HCT116 (cell line): ENCODE results near the gene XPO4. TPM values are rescaled to one million over a fixed set of nuclear protein-coding genes. Genes with fewer than 3 reads are reported as not detected.

Experiments used
- ATAC-seq: fragments of 200-7000 bp; cut with Tn5 transposase; 2 replicates; pipeline ENCODE4 v1.9.1; 2020; ENCODE audit warnings: mild to moderate bottlenecking, moderate library complexity
- BruUV-seq: library from RNA; stranded (reverse); fragments of 400-500 nt; replicated peaks from 2 replicates; lab custom pipeline; 2021; lab: Mats Ljungman, UMichigan
- CTCF ChIA-PET: fragments of 300-600 bp; sonication (Branson Sonifier 250); formaldehyde crosslinking; loops from one replicate; lab custom pipeline; 2021; ENCODE audit warnings: antibody characterized with exemption; lab: Charles Lee
- POLR2A ChIA-PET: fragments of 300-600, 350-600 bp; sonication (Branson Sonifier 250); formaldehyde crosslinking; loops from one replicate; lab custom pipeline; 2021; ENCODE audit warnings: antibody characterized with exemption; lab: Charles Lee
- RAD21 ChIA-PET, 2 experiments: fragments of 300-600 bp; sonication (Branson Sonifier 250); formaldehyde crosslinking; loops; one replicate each; lab custom pipeline; 2023; ENCODE audit warnings: low total read pairs in 2 of 2; ENCODE audit not compliant: uncharacterized antibody in 2 of 2, unreplicated experiment in 2 of 2, low non-redundant PET in 1 of 2; lab: Charles Lee
- DNase-seq: peaks from one replicate; pipeline ENCODE4 v3.0.0-alpha.2; 2010; ENCODE audit warnings: low read depth, low spot score
- H2AFZ ChIP-seq: fragments of 200-600 bp; shearing (Covaris generic), sonication (generic); 2 replicates; pipeline ENCODE4 v1.6.1; 2017; ENCODE audit warnings: low read depth, mixed run types, mixed read lengths, antibody characterized with exemption, low read length; ENCODE audit not compliant: poor library complexity, severe bottlenecking
- H3K27ac ChIP-seq: 2 replicates; pipeline ENCODE4 v1.5.1; 2012; ENCODE audit warnings: low read depth, low read length
- H3K27me3 ChIP-seq: fragments of 200-600 bp; sonication (generic); 2 replicates; pipeline ENCODE4 v1.6.1; 2016; ENCODE audit warnings: mixed run types, low read length, mixed read lengths; ENCODE audit not compliant: insufficient read depth
- H3K36me3 ChIP-seq, 2 experiments: fragments of 200-500 bp in 1 of 2; fragments of 200-600 bp in 1 of 2; sonication (Bioruptor generic) in 1 of 2; sonication (generic) in 1 of 2; 2 replicates each; pipeline versions ENCODE4 v1.5.1 to v1.6.1; 2014 to 2016; ENCODE audit warnings: low read length in 2 of 2, inconsistent platforms in 1 of 2, mixed read lengths in 1 of 2, mixed run types in 1 of 2; ENCODE audit not compliant: insufficient read depth in 2 of 2, control insufficient read depth in 1 of 2
- H3K4me1 ChIP-seq, 2 experiments: fragments of 200-600 bp in 1 of 2; sonication (generic) in 1 of 2; 2 replicates each; pipeline versions ENCODE4 v1.5.1 to v1.6.1; 2012 to 2017; ENCODE audit warnings: low read length in 2 of 2, inconsistent platforms in 1 of 2, mild to moderate bottlenecking in 1 of 2, mixed read lengths in 1 of 2, mixed run types in 1 of 2, moderate library complexity in 1 of 2; ENCODE audit not compliant: insufficient read depth in 2 of 2, control insufficient read depth in 1 of 2
- H3K4me2 ChIP-seq: fragments of 200-600 bp; sonication (generic); 2 replicates; pipeline ENCODE4 v1.6.1; 2017; ENCODE audit warnings: mixed run types, low read length, mixed read lengths
- H3K4me3 ChIP-seq, 2 experiments: fragments of 200-600 bp in 1 of 2; sonication (generic) in 1 of 2; replicated peaks in 1 of 2; 2 replicates each; pipeline ENCODE4 v1.5.1; 2011 to 2016; ENCODE audit warnings: low read length in 2 of 2, control low read depth in 1 of 2, low read depth in 1 of 2, mild to moderate bottlenecking in 1 of 2, mixed read lengths in 1 of 2, mixed run types in 1 of 2
- H3K79me2 ChIP-seq: fragments of 200-600 bp; sonication (generic); 2 replicates; pipeline ENCODE4 v1.6.1; 2017; ENCODE audit warnings: mild to moderate bottlenecking, mixed run types, low read length, moderate library complexity, mixed read lengths; ENCODE audit not compliant: insufficient read depth
- H3K9ac ChIP-seq: fragments of 200-600 bp; sonication (generic); 2 replicates; pipeline ENCODE4 v1.6.1; 2016; ENCODE audit warnings: low read length, mixed read lengths
- H3K9me2 ChIP-seq: fragments of 200-600 bp; sonication (generic), shearing (Covaris generic); 2 replicates; pipeline ENCODE4 v1.6.1; 2017; ENCODE audit warnings: mixed run types, mild to moderate bottlenecking, moderate library complexity; ENCODE audit not compliant: insufficient read depth
- H3K9me3 ChIP-seq, 2 experiments: fragments of 200-500 bp in 1 of 2; fragments of 200-600 bp in 1 of 2; sonication (Bioruptor generic) in 1 of 2; sonication (generic) in 1 of 2; 2 replicates each; pipeline ENCODE4 v1.6.1; 2014 to 2017; ENCODE audit warnings: low read length in 2 of 2, mixed read lengths in 2 of 2, inconsistent platforms in 1 of 2, low read depth in 1 of 2, mild to moderate bottlenecking in 1 of 2, mixed run types in 1 of 2, moderate library complexity in 1 of 2; ENCODE audit not compliant: control insufficient read depth in 1 of 2, insufficient read depth in 1 of 2
- H4K20me1 ChIP-seq: fragments of 200-600 bp; sonication (generic), shearing (Covaris generic); 2 replicates; pipeline ENCODE4 v1.6.1; 2017; ENCODE audit warnings: mixed run types, mild to moderate bottlenecking, moderate library complexity; ENCODE audit not compliant: insufficient read depth
- CEBPB ChIP-seq: IDR thresholded peaks from 2 replicates; pipeline ENCODE4 v1.6.1; 2012; ENCODE audit warnings: low read depth
- EGR1 ChIP-seq: IDR thresholded peaks from 2 replicates; pipeline ENCODE4 v1.6.1; 2012; ENCODE audit warnings: low read depth
- EZH2 ChIP-seq: fragments of 200-600 bp; sonication (generic); IDR thresholded peaks from 2 replicates; pipeline ENCODE4 v1.6.1; 2017; ENCODE audit warnings: antibody characterized with exemption, mixed run types
- EZH2phosphoT487 ChIP-seq: fragments of 200-600 bp; IDR thresholded peaks from 2 replicates; pipeline ENCODE4 v1.6.1; 2018; ENCODE audit warnings: antibody characterized with exemption, borderline replicate concordance
- JUND ChIP-seq: IDR thresholded peaks from 2 replicates; pipeline ENCODE4 v1.6.1; 2012
- SIN3A ChIP-seq: IDR thresholded peaks from 2 replicates; pipeline ENCODE4 v1.6.1; 2012; ENCODE audit warnings: low read depth
- SP1 ChIP-seq: IDR thresholded peaks from 2 replicates; pipeline ENCODE4 v1.6.1; 2012; ENCODE audit warnings: low read depth
- SRF ChIP-seq: IDR thresholded peaks from 2 replicates; pipeline ENCODE4 v1.6.1; 2012; ENCODE audit warnings: low read depth
- intact Hi-C: fragments of 100-400 bp; cut with micrococcal nuclease; formaldehyde crosslinking; loops from 2 replicates; pipeline ENCODE4 v1.10.0; 2022
- total RNA-seq: library from RNA; stranded (reverse); gene quantifications from one replicate; pipeline ENCODE4 v1.2.1, GENCODE V29; 2021; ENCODE audit not compliant: unreplicated experiment
- TF ChIP-seq, protein P1 (sequence below): IDR thresholded peaks from 2 replicates; pipeline ENCODE4 v1.6.1; 2012; ENCODE audit warnings: low read depth
- TF ChIP-seq, protein P2 (sequence below), 3 experiments: fragments of 200-600 bp in 1 of 3; sonication (generic) in 1 of 3; IDR thresholded peaks in 2 of 3; conservative IDR thresholded peaks in 1 of 3; 2 replicates each; pipeline ENCODE4 v1.5.1; 2012 to 2017; ENCODE audit warnings: low read depth in 2 of 3, low read length in 2 of 3, antibody characterized with exemption in 1 of 3, borderline replicate concordance in 1 of 3, control low read depth in 1 of 3, mild to moderate bottlenecking in 1 of 3, mixed read lengths in 1 of 3, mixed run types in 1 of 3, moderate library complexity in 1 of 3; ENCODE audit not compliant: insufficient read depth in 1 of 3
- TF ChIP-seq, protein P3 (sequence below): IDR thresholded peaks from 2 replicates; pipeline ENCODE4 v1.6.1; 2012
- TF ChIP-seq, protein P4 (sequence below): IDR thresholded peaks from 2 replicates; pipeline ENCODE4 v1.6.1; 2011; ENCODE audit warnings: mild to moderate bottlenecking, low read length, moderate library complexity; ENCODE audit not compliant: insufficient replicate concordance; ENCODE audit errors: extremely low read depth
- TF ChIP-seq, protein P5 (sequence below): IDR thresholded peaks from 2 replicates; pipeline ENCODE4 v1.6.1; 2012

Gene XPO4
- total RNA-seq, 1 experiment from 2014 or later: 29.7 TPM

DNA sequence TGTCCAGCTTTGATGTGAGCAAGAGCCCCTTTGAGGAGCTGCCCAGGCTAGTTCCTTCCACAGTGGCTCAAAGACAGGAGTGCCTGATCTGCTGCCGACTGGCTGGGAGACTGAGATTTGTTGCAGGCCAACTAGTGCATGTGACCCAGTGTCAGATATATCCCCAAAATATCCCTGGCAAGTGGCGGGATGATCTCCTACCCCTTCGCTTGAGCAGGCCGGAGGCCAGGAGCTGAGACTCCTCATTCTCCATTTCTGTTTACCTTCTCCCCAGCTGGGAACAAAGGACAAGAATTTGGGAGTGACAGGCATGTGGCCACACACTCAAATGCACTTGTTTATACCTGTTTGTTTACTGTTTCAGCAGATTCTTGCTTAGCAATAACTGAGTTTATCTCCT is 37.1 kb upstream of the XPO4 start:
- Histone ChIP-seq H3K79me2 (no peaks in the 10 kb centered on the region), H3K9me3 (no peaks in the 10 kb centered on the region), H3K4me3 (no peak overlapping the region), H3K36me3 (no peaks in the 10 kb centered on the region), H2AFZ (no peak overlapping the region), H3K9me2 (no peaks in the 10 kb centered on the region), H3K27me3 (no peaks in the 10 kb centered on the region), H3K4me1 (peaks cover 0 to 8% of the 10 kb centered on the region in 2 experiments; a peak in 2 of 4 replicates), H4K20me1 (no peaks in the 10 kb centered on the region), H3K27ac (no peak overlapping the region), H3K4me2 (no peak overlapping the region), H3K9ac (no peak overlapping the region)
- ATAC-seq (no peak), DNase-seq (no peak)
- ChIA-PET CTCF (no interaction called here), RAD21 (no interaction called here), POLR2A (no interaction called here)
- no TSS peak for BruUV-seq
- no peak for TF ChIP-seq CEBPB
- TF ChIP-seq, protein P1, sequence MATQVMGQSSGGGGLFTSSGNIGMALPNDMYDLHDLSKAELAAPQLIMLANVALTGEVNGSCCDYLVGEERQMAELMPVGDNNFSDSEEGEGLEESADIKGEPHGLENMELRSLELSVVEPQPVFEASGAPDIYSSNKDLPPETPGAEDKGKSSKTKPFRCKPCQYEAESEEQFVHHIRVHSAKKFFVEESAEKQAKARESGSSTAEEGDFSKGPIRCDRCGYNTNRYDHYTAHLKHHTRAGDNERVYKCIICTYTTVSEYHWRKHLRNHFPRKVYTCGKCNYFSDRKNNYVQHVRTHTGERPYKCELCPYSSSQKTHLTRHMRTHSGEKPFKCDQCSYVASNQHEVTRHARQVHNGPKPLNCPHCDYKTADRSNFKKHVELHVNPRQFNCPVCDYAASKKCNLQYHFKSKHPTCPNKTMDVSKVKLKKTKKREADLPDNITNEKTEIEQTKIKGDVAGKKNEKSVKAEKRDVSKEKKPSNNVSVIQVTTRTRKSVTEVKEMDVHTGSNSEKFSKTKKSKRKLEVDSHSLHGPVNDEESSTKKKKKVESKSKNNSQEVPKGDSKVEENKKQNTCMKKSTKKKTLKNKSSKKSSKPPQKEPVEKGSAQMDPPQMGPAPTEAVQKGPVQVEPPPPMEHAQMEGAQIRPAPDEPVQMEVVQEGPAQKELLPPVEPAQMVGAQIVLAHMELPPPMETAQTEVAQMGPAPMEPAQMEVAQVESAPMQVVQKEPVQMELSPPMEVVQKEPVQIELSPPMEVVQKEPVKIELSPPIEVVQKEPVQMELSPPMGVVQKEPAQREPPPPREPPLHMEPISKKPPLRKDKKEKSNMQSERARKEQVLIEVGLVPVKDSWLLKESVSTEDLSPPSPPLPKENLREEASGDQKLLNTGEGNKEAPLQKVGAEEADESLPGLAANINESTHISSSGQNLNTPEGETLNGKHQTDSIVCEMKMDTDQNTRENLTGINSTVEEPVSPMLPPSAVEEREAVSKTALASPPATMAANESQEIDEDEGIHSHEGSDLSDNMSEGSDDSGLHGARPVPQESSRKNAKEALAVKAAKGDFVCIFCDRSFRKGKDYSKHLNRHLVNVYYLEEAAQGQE: no peak
- TF ChIP-seq SRF: no peak
- TF ChIP-seq EZH2: no peak
- TF ChIP-seq, protein P2, sequence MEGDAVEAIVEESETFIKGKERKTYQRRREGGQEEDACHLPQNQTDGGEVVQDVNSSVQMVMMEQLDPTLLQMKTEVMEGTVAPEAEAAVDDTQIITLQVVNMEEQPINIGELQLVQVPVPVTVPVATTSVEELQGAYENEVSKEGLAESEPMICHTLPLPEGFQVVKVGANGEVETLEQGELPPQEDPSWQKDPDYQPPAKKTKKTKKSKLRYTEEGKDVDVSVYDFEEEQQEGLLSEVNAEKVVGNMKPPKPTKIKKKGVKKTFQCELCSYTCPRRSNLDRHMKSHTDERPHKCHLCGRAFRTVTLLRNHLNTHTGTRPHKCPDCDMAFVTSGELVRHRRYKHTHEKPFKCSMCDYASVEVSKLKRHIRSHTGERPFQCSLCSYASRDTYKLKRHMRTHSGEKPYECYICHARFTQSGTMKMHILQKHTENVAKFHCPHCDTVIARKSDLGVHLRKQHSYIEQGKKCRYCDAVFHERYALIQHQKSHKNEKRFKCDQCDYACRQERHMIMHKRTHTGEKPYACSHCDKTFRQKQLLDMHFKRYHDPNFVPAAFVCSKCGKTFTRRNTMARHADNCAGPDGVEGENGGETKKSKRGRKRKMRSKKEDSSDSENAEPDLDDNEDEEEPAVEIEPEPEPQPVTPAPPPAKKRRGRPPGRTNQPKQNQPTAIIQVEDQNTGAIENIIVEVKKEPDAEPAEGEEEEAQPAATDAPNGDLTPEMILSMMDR (IDR thresholded peaks at IDR 0.05 in 2 of 3, conservative IDR thresholded peaks at IDR 0.05 in 1 of 3; ENCODE audit: borderline replicate concordance in 1 of 3, insufficient read depth in 1 of 3, low read depth in 2 of 3, low read length in 2 of 3): no peak
- TF ChIP-seq JUND: no peak
- no peak for TF ChIP-seq SIN3A
- TF ChIP-seq, protein P3, sequence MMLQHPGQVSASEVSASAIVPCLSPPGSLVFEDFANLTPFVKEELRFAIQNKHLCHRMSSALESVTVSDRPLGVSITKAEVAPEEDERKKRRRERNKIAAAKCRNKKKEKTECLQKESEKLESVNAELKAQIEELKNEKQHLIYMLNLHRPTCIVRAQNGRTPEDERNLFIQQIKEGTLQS: no peak
- TF ChIP-seq, protein P4, sequence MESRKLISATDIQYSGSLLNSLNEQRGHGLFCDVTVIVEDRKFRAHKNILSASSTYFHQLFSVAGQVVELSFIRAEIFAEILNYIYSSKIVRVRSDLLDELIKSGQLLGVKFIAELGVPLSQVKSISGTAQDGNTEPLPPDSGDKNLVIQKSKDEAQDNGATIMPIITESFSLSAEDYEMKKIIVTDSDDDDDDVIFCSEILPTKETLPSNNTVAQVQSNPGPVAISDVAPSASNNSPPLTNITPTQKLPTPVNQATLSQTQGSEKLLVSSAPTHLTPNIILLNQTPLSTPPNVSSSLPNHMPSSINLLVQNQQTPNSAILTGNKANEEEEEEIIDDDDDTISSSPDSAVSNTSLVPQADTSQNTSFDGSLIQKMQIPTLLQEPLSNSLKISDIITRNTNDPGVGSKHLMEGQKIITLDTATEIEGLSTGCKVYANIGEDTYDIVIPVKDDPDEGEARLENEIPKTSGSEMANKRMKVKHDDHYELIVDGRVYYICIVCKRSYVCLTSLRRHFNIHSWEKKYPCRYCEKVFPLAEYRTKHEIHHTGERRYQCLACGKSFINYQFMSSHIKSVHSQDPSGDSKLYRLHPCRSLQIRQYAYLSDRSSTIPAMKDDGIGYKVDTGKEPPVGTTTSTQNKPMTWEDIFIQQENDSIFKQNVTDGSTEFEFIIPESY: no peak
- TF ChIP-seq, protein P5, sequence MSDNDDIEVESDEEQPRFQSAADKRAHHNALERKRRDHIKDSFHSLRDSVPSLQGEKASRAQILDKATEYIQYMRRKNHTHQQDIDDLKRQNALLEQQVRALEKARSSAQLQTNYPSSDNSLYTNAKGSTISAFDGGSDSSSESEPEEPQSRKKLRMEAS: no peak
- no peak for TF ChIP-seq EZH2phosphoT487
- TF ChIP-seq SP1: no peak
- TF ChIP-seq EGR1: no peak
- intact Hi-C loops: no loop called here
